Measurements from ENCODE around the gene RAB8A.

Gene RAB8A

GRCh38 chr19:16139752-16140151 lies 28.1 kb downstream of the RAB8A start:
- no peak for DNase-seq (ENCODE audit: low spot score)
- FAIRE-seq, result no peak

DNA sequence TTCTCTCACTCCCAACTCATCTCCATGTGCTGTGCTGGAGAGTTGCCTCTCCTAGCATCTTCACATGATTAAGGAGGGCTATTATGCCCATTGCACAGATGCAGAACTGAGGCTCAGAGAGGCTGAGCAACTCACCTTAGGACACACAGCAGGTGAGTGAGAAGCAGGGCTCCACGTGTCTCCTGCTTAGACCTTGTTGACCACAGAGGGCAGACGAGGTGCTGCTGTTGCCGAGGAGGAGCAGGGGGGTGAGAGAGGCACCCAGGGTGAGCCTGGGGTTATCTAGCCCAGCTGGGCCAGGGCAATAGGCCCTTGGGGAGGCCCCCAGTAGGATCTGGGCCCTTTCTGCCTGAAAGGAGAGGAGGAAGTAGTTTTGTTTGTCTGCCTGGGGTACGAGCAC lies 29.4 kb downstream of the RAB8A start:
- FAIRE-seq (no peak), DNase-seq (ENCODE audit: low spot score) (no peak)

- FAIRE-seq, result no peak
- no peak for DNase-seq (ENCODE audit: low spot score)
Observed at GRCh38 chr19:16142032-16142580, 30.4 kb downstream of the RAB8A start.

DNA sequence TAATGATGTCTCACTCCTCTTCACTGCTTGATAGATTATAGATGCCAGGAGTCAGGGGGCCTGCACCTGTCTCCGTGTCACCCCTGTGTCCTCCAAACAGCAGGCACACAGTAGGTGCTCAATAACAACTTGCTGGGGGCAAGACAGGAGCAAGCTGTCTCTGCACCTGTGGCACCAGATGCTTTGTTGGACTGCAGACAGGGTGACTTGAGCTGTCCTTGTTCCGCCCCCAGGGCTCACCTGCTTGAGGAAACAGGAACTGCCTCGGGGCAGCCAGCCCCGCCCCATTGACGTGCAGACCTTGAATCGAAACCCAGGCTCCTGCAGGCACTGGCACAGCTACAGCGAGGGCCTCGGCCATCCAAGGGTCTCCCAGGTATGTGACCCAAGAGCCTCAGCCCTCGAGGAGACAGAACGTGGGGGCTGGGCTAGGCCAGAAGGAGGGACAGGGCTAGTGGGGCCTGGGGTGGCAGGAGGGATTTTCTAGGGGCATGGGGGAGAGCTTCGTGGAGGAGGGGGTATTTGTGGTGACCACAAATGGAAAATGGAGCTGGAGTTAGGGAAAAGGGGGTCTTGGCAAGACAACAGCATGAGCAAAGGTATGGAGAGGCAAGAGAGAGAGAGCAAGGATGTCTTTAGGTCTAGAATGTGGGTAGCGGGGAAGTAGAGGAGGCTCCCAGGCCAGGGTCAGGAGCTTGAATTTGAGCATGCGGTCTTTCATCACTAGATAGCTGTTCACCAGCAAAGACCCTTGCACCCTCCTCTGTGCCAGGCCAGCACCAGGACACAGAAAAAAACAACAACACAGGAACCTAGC lies 31.9 kb downstream of the RAB8A start, which contains the start of gene HSH2D:
Gene HSH2D, plus strand, starts transcription at position 287 of the 817 bp plus-strand sequence. CDS start 5,066 bp downstream, outside the sequence.
- FAIRE-seq, result no peak
- no peak for DNase-seq (ENCODE audit: low spot score)

DNA sequence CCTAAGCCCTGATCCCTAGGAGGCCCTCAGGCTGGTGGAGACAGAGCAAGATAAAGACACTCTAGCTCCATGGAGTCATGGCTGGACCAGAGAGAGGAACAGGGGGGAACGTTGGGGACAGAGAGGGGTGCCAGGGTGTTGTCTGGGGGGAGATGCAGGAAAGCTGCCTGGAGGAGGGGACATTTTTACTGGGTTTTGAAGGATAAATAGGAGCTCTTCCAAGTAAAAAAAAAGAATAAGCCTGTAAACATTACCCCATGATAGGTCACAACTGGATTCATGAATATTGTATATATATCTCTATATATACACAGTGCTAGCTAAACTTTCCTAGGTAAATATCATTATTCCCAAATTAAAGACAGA lies 32.5 kb downstream of the RAB8A start:
- FAIRE-seq, result no peak

GRCh38 chr19:16146112-16146511 lies 34.4 kb downstream of the RAB8A start:
- FAIRE-seq (no peak), DNase-seq (ENCODE audit: low spot score) (no peak)

More for the DNA sequence above, 32.5 kb downstream of the RAB8A start:
- DNase-seq (ENCODE audit: low spot score), result no peak

- FAIRE-seq (no peak), DNase-seq (ENCODE audit: low spot score) (no peak)
Observed at GRCh38 chr19:16148443-16149229, 36.9 kb downstream of the RAB8A start.

DNA sequence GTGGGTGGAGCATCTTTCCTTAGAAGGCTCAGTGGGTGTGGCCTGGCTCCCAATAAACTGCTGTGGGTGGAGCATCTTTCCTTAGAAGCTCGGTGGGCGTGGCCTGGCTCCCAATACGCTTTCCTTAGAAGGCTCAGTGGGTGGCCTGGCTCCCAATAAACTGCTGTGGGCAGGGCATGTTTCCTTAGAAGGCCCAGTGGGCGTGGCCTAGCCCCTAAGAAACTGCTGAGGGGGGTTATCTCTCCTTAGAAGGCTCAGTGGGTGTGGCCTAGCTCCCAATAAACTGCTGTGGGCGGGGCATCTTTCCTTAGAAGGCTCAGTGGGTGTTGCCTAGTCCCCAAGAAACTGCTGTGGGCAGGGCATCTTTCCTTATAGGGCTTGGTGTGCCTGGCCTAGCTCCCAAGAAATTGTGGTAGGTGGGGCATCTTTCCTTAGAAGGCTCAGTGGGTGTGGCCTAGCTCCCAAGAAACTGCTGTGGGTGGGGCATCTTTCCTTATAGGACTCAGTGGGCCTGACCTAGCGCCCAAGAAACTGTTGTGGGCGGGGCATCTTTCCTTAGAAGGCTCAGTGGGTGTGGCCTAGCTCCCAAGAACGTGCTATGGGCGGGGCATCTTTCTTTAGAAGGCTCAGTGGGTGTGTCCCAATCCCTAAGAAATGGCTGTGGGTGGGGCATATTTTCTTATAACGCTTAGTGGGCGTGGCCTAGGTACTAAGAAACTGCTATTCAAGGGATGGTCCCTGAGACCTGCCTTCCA lies 42.1 kb downstream of the RAB8A start:
- no peak for DNase-seq (ENCODE audit: low spot score)

GRCh38 chr19:16154557-16154956 lies 42.9 kb downstream of the RAB8A start:
- FAIRE-seq (no peak), DNase-seq (ENCODE audit: low spot score) (no peak)

More for the DNA sequence above, 42.1 kb downstream of the RAB8A start:
- no peak for FAIRE-seq

GRCh38 chr19:16155128-16155527 lies 43.4 kb downstream of the RAB8A start:
- DNase-seq (ENCODE audit: low spot score) (no peak), FAIRE-seq (no peak)

DNA sequence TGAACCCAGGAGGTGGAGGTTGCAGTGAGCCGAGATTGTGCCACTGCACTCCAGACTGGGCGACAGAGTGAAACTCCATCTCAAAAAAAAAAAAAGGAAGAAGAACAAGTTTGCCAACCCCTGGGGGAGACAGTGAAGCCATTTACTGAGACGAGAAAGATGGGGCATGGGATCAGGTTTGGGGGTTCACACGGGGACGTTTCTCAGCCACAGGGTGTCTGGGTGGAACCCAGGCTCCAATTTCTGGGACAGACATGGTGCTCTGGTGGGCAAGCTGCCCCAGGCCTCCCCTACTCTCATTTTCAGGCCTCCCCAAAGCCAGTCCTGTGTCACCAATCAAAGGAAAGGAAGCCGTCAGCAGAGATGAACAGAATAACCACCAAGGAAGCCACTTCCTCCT lies 45.2 kb downstream of the RAB8A start:
- FAIRE-seq, result no peak
- no peak for DNase-seq (ENCODE audit: low spot score)

DNA sequence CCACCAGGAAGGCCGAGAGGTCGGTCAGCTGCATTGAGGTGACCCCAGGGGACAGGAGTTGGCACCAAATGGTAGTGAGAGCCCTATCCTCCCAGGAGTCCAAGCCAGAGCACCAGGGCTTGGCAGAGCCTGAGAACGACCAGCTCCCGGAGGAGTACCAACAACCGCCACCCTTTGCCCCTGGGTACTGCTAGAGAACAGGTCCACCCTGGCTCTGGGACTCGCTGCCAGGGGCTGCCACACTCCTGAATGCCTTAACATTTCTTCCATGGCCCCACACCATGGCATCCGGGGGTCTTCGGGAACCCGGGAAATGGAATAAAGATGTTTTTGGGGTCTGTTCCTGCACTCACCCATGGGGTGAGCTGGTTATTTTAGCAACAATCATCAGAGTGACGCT lies 45.9 kb downstream of the RAB8A start:
- no peak for FAIRE-seq
- no peak for DNase-seq (ENCODE audit: low spot score)

GRCh38 chr19:16159655-16160054 lies 48.0 kb downstream of the RAB8A start:
- DNase-seq (ENCODE audit: low spot score) (no peak), FAIRE-seq (no peak)

- no peak for FAIRE-seq
- DNase-seq (ENCODE audit: low spot score), result no peak
Observed at GRCh38 chr19:16160445-16160942, 48.8 kb downstream of the RAB8A start.

GRCh38 chr19:16160943-16161560 lies 49.4 kb downstream of the RAB8A start:
- DNase-seq (ENCODE audit: low spot score) (peak; percentile 78), FAIRE-seq (peak; percentile 84)

GRCh38 chr19:16161840-16162239 lies 50.2 kb downstream of the RAB8A start:
- peak; percentile 62 for FAIRE-seq
- DNase-seq (ENCODE audit: low spot score), result peak; percentile 75

- no peak for FAIRE-seq
- no peak for DNase-seq (ENCODE audit: low spot score)
Observed at GRCh38 chr19:16164222-16164890, 52.7 kb downstream of the RAB8A start.

DNA sequence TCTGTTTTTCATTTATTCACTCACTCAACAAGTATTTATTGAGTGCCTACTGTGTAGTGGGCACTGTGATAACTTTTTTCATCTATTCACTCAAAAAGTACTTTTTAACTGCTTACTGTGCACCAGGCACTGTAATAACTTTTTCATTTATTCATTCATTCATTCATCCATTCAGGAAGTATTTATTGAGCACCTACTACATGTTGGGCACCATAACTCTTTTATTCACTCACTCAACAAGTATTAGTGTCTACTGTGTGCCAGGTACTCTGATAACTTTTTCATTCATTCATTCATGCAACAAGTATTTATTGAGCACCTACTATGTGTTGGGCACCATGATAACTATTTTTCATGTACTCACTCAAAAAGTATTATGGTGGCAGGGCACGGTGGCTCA lies 54.7 kb downstream of the RAB8A start:
- no peak for DNase-seq (ENCODE audit: low spot score)
- no peak for FAIRE-seq

- no peak for FAIRE-seq
- no peak for DNase-seq (ENCODE audit: low spot score)
Observed at GRCh38 chr19:16167055-16167454, 55.4 kb downstream of the RAB8A start.

GRCh38 chr19:16168465-16169081 lies 56.9 kb downstream of the RAB8A start:
- DNase-seq (ENCODE audit: low spot score), result no peak
- no peak for FAIRE-seq

All from RCC 7860 (cell line).